ENCODE data around the gene NTM.
A peak's percentile ranks its signal among the peaks of the same experiment; 100 is the strongest.

NTM gene

GRCh38 chr11:132024587-132025295 is 654.3 kb downstream of the NTM start:
- no peak overlapping the region for H3K4me3 ChIP-seq (ENCODE audit: low read depth, low read length)
- no peak for TF ChIP-seq CTCF (IDR thresholded peaks at IDR 0.05; ENCODE audit: low read depth, low read length)
- no peaks in the 10 kb centered on the region for H3K36me3 ChIP-seq
- no peaks in the 10 kb centered on the region for H3K27me3 ChIP-seq (ENCODE audit: insufficient read depth, low read depth, severe bottlenecking)
- no peak for DNase-seq
- no peak overlapping the region for H3K27ac ChIP-seq
- peaks cover 4% of the 10 kb centered on the region for H3K9me3 ChIP-seq (ENCODE audit: severe bottlenecking)

GRCh38 chr11:132026746-132027145 is 656.3 kb downstream of the NTM start:
- DNase-seq = no peak
- no peaks in the 10 kb centered on the region for H3K36me3 ChIP-seq
- H3K27me3 ChIP-seq (ENCODE audit: insufficient read depth, low read depth, severe bottlenecking) = no peaks in the 10 kb centered on the region
- H3K4me3 ChIP-seq (ENCODE audit: low read depth, low read length) = no peak overlapping the region
- no peaks in the 10 kb centered on the region for H3K9me3 ChIP-seq (ENCODE audit: severe bottlenecking)
- H3K27ac ChIP-seq = no peak overlapping the region
- TF ChIP-seq CTCF (IDR thresholded peaks at IDR 0.05; ENCODE audit: low read depth, low read length) = no peak

GRCh38 chr11:132028380-132029240 is 658.2 kb downstream of the NTM start:
- TF ChIP-seq CTCF (IDR thresholded peaks at IDR 0.05; ENCODE audit: low read depth, low read length) = peak; percentile 64
- H3K27ac ChIP-seq = no peak overlapping the region
- DNase-seq = peak; percentile 63

GRCh38 chr11:132030896-132031295 is 660.5 kb downstream of the NTM start:
- H3K4me3 ChIP-seq (ENCODE audit: low read depth, low read length) = no peak overlapping the region
- no peaks in the 10 kb centered on the region for H3K27me3 ChIP-seq (ENCODE audit: insufficient read depth, low read depth, severe bottlenecking)
- no peak overlapping the region for H3K27ac ChIP-seq
- no peak for TF ChIP-seq CTCF (IDR thresholded peaks at IDR 0.05; ENCODE audit: low read depth, low read length)
- no peak for DNase-seq
- H3K36me3 ChIP-seq = no peaks in the 10 kb centered on the region
- no peaks in the 10 kb centered on the region for H3K9me3 ChIP-seq (ENCODE audit: severe bottlenecking)

More at GRCh38 chr11:132028380-132029240, 658.2 kb downstream of the NTM start:
- H3K9me3 ChIP-seq (ENCODE audit: severe bottlenecking) = no peaks in the 10 kb centered on the region
- H3K36me3 ChIP-seq = no peaks in the 10 kb centered on the region
- no peaks in the 10 kb centered on the region for H3K27me3 ChIP-seq (ENCODE audit: insufficient read depth, low read depth, severe bottlenecking)
- H3K4me3 ChIP-seq (ENCODE audit: low read depth, low read length) = no peak overlapping the region

GRCh38 chr11:132032555-132032954 is 662.1 kb downstream of the NTM start:
- H3K36me3 ChIP-seq = no peaks in the 10 kb centered on the region
- DNase-seq = no peak
- H3K27me3 ChIP-seq (ENCODE audit: insufficient read depth, low read depth, severe bottlenecking) = no peaks in the 10 kb centered on the region
- no peaks in the 10 kb centered on the region for H3K9me3 ChIP-seq (ENCODE audit: severe bottlenecking)
- H3K4me3 ChIP-seq (ENCODE audit: low read depth, low read length) = no peak overlapping the region
- no peak overlapping the region for H3K27ac ChIP-seq
- no peak for TF ChIP-seq CTCF (IDR thresholded peaks at IDR 0.05; ENCODE audit: low read depth, low read length)

All from WERI-Rb-1 (cell line).